Fibroblast of lung (primary cell): Measurements from ENCODE around the gene RIN3. TPM values are rescaled to one million over a fixed set of nuclear protein-coding genes. Genes with fewer than 3 reads are reported as not detected.

ENCODE experiments used
- DNase-seq, 2 donors: peaks; one replicate each; pipeline versions ENCODE4 v3.0.0 to v3.0.0-alpha.2; 2010; ENCODE audit warnings: low read depth in 2 of 2
- H2AFZ ChIP-seq: 2 replicates; pipeline ENCODE4 v1.5.1; 2012; ENCODE audit warnings: low read length, control low read depth, inconsistent platforms
- H3K27ac ChIP-seq: 2 replicates; pipeline ENCODE4 v1.5.1; 2011; ENCODE audit warnings: low read length, control low read depth; ENCODE audit not compliant: insufficient read depth
- H3K27me3 ChIP-seq: 2 replicates; pipeline ENCODE4 v1.5.1; 2011; ENCODE audit warnings: mild to moderate bottlenecking, low read length; ENCODE audit not compliant: control insufficient read depth, insufficient read depth
- H3K36me3 ChIP-seq: 2 replicates; pipeline ENCODE4 v1.5.1; 2011; ENCODE audit warnings: low read length; ENCODE audit not compliant: control insufficient read depth, insufficient read depth
- H3K4me1 ChIP-seq: 2 replicates; pipeline ENCODE4 v1.5.1; 2011; ENCODE audit warnings: low read length; ENCODE audit not compliant: control insufficient read depth, insufficient read depth; ENCODE audit errors: extremely low read depth
- H3K4me2 ChIP-seq: 2 replicates; pipeline ENCODE4 v1.5.1; 2011; ENCODE audit warnings: low read length, control low read depth; ENCODE audit not compliant: insufficient read depth; ENCODE audit errors: extremely low read depth
- H3K4me3 ChIP-seq, 4 experiments: fragments of 200-600 bp in 1 of 4; sonication (generic) in 1 of 4; replicated peaks in 1 of 4; 2 replicates each; pipeline ENCODE4 v1.5.1; 2011 to 2016; ENCODE audit warnings: low read length in 4 of 4, low read depth in 3 of 4, mild to moderate bottlenecking in 3 of 4, control low read depth in 2 of 4, inconsistent platforms in 1 of 4, mixed read lengths in 1 of 4; ENCODE audit not compliant: insufficient read depth in 1 of 4; ENCODE audit errors: control extremely low read depth in 1 of 4
- H3K79me2 ChIP-seq: 2 replicates; pipeline ENCODE4 v1.5.1; 2012; ENCODE audit warnings: mild to moderate bottlenecking, low read length, inconsistent platforms; ENCODE audit not compliant: control insufficient read depth, insufficient read depth
- H3K9ac ChIP-seq: 2 replicates; pipeline ENCODE4 v1.5.1; 2011; ENCODE audit warnings: mild to moderate bottlenecking, low read length, control low read depth; ENCODE audit not compliant: insufficient read depth
- H3K9me3 ChIP-seq: 2 replicates; pipeline ENCODE4 v1.5.1; 2012; ENCODE audit warnings: low read depth, low read length; ENCODE audit not compliant: control insufficient read depth, insufficient read depth
- H4K20me1 ChIP-seq: 2 replicates; pipeline ENCODE4 v1.5.1; 2011; ENCODE audit warnings: low read length; ENCODE audit not compliant: control insufficient read depth, insufficient read depth; ENCODE audit errors: extremely low read depth
- EZH2 ChIP-seq: IDR thresholded peaks from 2 replicates; pipeline ENCODE4 v1.5.1; 2012; ENCODE audit warnings: low read length, control low read depth, mild to moderate bottlenecking; ENCODE audit errors: missing control alignments
- polyA plus RNA-seq, 2 donors: library from polyadenylated mRNA; depleted of rRNA in 1 of 2; stranded (reverse) in 1 of 2; unstranded in 1 of 2; fragments of >200 nt; gene quantifications; 2 replicates each; pipeline ENCODE4 v1.2.1, GENCODE V29; 2011 to 2012; ENCODE audit warnings: missing spikeins in 1 of 2
- total RNA-seq: library from RNA; depleted of rRNA; stranded (reverse); fragments of >200 nt; gene quantifications from 2 replicates; pipeline ENCODE4 v1.2.1, GENCODE V29; 2014
- TF ChIP-seq, protein P1 (sequence below), 2 donors: IDR thresholded peaks in 1 of 2; conservative IDR thresholded peaks in 1 of 2; 1 replicate in 1 of 2; 2 replicates in 1 of 2; pipeline ENCODE4 v1.5.1; 2011 to 2012; ENCODE audit warnings: low read length in 2 of 2, control low read depth in 1 of 2, inconsistent platforms in 1 of 2, low read depth in 1 of 2, mild to moderate bottlenecking in 1 of 2

The RIN3 gene
- total and polyA plus RNA-seq, 2 donors (not counting 1 experiment from before 2014, with no cell fraction given), result 8.9 to 9.2 TPM

DNA sequence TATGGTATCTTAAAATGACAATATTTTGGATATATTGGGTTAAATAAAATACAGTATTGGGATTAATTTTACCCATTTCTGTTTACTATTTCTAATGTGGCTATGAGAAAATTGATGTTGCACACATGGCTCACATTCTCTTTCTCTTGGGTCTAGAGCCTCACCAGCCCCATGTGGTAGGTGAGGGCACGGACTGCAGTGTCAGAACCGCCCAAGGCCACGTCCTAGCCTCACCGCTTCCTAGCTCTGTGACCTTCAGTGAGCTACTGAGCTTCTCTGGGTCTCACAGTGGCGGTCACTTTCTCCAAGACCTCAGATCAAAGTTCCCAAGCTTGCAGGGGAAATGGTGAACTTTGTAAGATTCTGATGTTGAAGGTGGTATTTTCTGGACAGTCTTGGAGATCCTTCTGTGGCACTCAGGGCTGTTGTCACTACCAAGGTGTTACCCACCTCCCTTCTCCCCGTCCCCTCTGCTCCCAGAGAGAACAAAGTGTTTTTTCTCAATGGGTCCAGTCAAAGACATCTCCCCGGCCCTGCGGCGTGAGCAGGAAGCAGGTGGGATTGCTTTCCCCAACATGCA lies 87.6 kb downstream of the RIN3 start:
- TF ChIP-seq, protein P1, sequence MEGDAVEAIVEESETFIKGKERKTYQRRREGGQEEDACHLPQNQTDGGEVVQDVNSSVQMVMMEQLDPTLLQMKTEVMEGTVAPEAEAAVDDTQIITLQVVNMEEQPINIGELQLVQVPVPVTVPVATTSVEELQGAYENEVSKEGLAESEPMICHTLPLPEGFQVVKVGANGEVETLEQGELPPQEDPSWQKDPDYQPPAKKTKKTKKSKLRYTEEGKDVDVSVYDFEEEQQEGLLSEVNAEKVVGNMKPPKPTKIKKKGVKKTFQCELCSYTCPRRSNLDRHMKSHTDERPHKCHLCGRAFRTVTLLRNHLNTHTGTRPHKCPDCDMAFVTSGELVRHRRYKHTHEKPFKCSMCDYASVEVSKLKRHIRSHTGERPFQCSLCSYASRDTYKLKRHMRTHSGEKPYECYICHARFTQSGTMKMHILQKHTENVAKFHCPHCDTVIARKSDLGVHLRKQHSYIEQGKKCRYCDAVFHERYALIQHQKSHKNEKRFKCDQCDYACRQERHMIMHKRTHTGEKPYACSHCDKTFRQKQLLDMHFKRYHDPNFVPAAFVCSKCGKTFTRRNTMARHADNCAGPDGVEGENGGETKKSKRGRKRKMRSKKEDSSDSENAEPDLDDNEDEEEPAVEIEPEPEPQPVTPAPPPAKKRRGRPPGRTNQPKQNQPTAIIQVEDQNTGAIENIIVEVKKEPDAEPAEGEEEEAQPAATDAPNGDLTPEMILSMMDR (conservative IDR thresholded peaks at IDR 0.05 in 1 of 2, IDR thresholded peaks at IDR 0.05 in 1 of 2; ENCODE audit: low read depth in 1 of 2, low read length in 2 of 2), result no peak
- TF ChIP-seq EZH2, result no peak
- H3K4me2 ChIP-seq, result no peak overlapping the region
- peaks cover 2% of the 10 kb centered on the region for H3K36me3 ChIP-seq
- peaks cover 20% of the 10 kb centered on the region for H3K4me1 ChIP-seq
- no peak overlapping the region for H3K4me3 ChIP-seq
- H4K20me1 ChIP-seq, result no peaks in the 10 kb centered on the region
- DNase-seq, result no peak
- H3K79me2 ChIP-seq, result peaks cover 1% of the 10 kb centered on the region
- H2AFZ ChIP-seq, result no peak overlapping the region
- no peak overlapping the region for H3K27ac ChIP-seq
- no peaks in the 10 kb centered on the region for H3K9me3 ChIP-seq
- no peaks in the 10 kb centered on the region for H3K27me3 ChIP-seq
- H3K9ac ChIP-seq, result no peak overlapping the region

DNA sequence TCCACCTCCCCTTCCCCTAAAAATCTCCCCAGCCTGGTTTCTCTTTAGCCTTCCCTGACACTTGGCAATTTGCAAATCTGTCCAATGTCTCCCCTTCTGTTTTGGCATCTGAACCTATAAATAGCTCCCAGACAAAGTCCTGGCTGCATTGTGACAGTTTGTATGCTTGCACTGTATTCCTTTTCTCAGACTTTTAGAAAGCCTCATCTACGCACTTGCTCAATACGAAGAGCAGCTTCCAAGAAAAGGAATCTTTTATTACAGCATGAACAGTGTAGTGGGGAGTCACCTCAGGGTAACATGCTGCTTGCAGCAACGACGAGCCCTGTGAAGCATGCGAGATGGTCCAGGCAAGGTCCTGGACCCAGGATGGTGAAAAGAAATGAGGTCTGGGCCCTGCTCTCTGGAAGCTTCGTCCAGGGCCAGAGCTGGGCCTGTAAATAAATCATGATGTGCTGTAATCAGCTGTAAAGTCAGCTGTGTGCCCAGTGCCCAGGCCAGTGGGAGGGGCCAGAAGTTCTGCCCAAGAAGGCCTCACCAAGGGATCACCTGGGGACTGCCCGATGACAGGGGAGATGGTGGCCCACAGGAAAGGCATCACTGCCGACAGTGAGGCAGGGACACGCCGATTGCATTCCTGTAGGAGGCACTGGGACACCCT lies 88.3 kb downstream of the RIN3 start:
- Histone ChIP-seq H3K9ac (no peak overlapping the region), H3K4me2 (no peak overlapping the region), H3K4me3 (no peak overlapping the region), H2AFZ (no peak overlapping the region), H4K20me1 (no peaks in the 10 kb centered on the region), H3K36me3 (no peaks in the 10 kb centered on the region), H3K27ac (no peak overlapping the region), H3K4me1 (peaks cover 20% of the 10 kb centered on the region), H3K9me3 (no peaks in the 10 kb centered on the region), H3K27me3 (no peaks in the 10 kb centered on the region), H3K79me2 (peaks cover 1% of the 10 kb centered on the region)
- no peak for DNase-seq
- TF ChIP-seq, protein P1 (conservative IDR thresholded peaks at IDR 0.05 in 1 of 2, IDR thresholded peaks at IDR 0.05 in 1 of 2; ENCODE audit: low read depth in 1 of 2, low read length in 2 of 2), result no peak
- TF ChIP-seq EZH2, result no peak

DNA sequence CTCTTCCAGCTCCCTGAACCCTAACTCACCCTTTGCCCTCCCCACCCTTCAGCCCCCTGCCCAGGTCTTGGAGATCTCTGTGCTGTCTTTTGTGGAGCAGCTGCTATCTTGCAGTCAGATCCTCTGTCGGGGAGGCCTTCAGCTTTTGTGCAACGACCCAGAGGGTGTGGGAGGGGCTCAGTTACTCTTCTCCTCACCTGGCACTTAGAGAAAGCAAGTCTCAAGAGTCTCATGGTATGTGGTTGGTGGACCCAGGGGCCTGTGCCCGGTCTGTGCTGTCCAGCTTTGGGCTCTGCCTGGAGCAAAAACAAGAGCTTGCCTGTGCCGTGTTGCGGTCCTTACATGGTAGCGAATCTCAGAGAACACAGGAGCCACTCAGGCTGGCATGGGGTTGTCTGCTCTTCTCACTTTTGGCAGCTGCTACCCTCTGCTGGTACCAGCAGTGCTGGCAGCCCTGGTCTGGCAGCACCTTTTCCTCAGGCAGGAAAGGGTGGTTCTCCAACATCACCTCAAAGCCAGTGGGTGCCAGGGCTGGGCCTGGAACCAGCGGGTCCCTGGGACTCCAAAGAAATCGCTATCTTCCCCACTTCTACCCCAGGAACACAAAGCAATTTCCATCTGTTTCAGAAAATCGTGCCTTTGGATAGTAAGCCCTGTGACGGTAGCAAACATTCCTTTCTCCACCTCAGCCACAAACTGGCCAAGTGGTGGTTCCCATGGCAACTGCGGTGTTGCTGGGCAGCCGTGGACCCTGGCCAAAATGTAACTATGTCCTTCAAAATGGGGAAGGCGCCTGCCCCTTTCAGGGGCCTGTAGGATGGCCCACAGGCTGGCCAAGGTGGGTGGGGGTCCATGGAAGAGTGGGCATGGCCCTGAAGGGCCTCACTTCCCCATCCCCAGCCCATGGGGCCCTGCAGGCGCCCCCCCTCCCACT lies 90.0 kb downstream of the RIN3 start:
- Histone ChIP-seq H3K4me2 (no peak overlapping the region), H3K4me1 (peaks cover 20% of the 10 kb centered on the region), H3K79me2 (peaks cover 1% of the 10 kb centered on the region), H3K9ac (no peak overlapping the region), H3K4me3 (no peak overlapping the region), H2AFZ (no peak overlapping the region), H3K27ac (peak overlapping the region; percentile 3), H4K20me1 (no peaks in the 10 kb centered on the region), H3K27me3 (no peaks in the 10 kb centered on the region), H3K36me3 (no peaks in the 10 kb centered on the region), H3K9me3 (no peaks in the 10 kb centered on the region)
- TF ChIP-seq EZH2, result no peak
- TF ChIP-seq, protein P1 (conservative IDR thresholded peaks at IDR 0.05 in 1 of 2, IDR thresholded peaks at IDR 0.05 in 1 of 2; ENCODE audit: low read depth in 1 of 2, low read length in 2 of 2), result peak in 1 of 2 donors; percentile 29
- peak; percentile 78 to 94 for DNase-seq
